ENCODE results near the gene CYFIP1.

The CYFIP1 gene

DNA sequence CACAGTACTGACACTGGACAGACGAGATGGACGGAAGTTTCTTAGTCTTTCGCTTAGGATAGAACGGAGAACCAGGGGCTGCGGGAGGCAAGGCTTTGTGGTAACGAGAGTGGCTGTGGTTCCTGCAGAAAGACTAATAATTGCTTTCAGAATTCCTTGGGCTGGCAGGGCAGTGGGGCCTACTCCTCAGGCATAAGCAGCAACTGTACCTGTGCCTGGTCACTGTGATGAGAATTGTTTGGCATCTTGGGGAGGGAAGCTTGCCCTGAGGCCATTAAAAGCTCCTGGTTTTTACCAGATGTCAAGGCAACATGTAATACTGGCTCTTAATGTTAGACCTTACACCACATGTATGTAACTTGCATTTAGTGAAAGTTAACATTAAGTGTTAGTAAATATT, 134.1 kb downstream of the CYFIP1 start (continued):
- TF ChIP-seq AEBP2 (tag by site-specific recombination; IDR thresholded peaks at IDR 0.05; ENCODE audit: borderline replicate concordance), result no peak

GRCh38 chr15:22845289-22845900, 134.8 kb downstream of the CYFIP1 start:
- ChIA-PET POLR2A (no interaction called here), CTCF (no interaction called here)
- TF ChIP-seq ZBTB26 (tag by site-specific recombination; optimal IDR thresholded peaks at IDR 0.05), result no peak
- TF ChIP-seq WT1 (tag by site-specific recombination; IDR thresholded peaks at IDR 0.05), result peak; percentile 59; the same call in 1 of the 2 replicates
- TF ChIP-seq HOXC10 (CRISPR knock-in tag; IDR thresholded peaks at IDR 0.05), result no peak
- no peak for TF ChIP-seq ZNF580 (tag by site-specific recombination; IDR thresholded peaks at IDR 0.05)
- TF ChIP-seq ZNF341 (tag by site-specific recombination; IDR thresholded peaks at IDR 0.05; ENCODE audit: low read depth), result no peak
- TF ChIP-seq KLF7 (tag by site-specific recombination; IDR thresholded peaks at IDR 0.05; ENCODE audit: borderline replicate concordance), result no peak
- TF ChIP-seq ZNF510 (tag by site-specific recombination; IDR thresholded peaks at IDR 0.05; ENCODE audit: insufficient replicate concordance), result no peak
- no peak for TF ChIP-seq ZNF175 (tag by site-specific recombination; IDR thresholded peaks at IDR 0.05)
- no peak for TF ChIP-seq ZNF449 (tag by site-specific recombination; IDR thresholded peaks at IDR 0.05)
- TF ChIP-seq ZNF394 (tag by site-specific recombination; IDR thresholded peaks at IDR 0.05; ENCODE audit: borderline replicate concordance), result no peak
- TF ChIP-seq OSR2 (tag by site-specific recombination; IDR thresholded peaks at IDR 0.05), result peak; percentile 26; the same call in 1 of the 2 replicates
- TF ChIP-seq ZBTB48 (tag by site-specific recombination; IDR thresholded peaks at IDR 0.05), result no peak
- TF ChIP-seq INSM2 (tag by site-specific recombination; IDR thresholded peaks at IDR 0.05), result no peak
- TF ChIP-seq ZFHX2 (tag by site-specific recombination; conservative IDR thresholded peaks at IDR 0.05), result 0 out of 2 replicates have a peak, but pooled peaks have one; percentile 12
- TF ChIP-seq ZNF48 (tag by site-specific recombination; IDR thresholded peaks at IDR 0.05), result no peak
- Histone ChIP-seq H3K36me3 (ENCODE audit: control insufficient read depth in 2 of 2, insufficient read depth in 1 of 2, low read length in 2 of 2) (peaks cover 12 to 50% of the 10 kb centered on the region in 2 experiments; a peak in 2 of 3 replicates), H3K9me3 (ENCODE audit: control insufficient read depth, insufficient read depth, low read depth, low read length) (no peaks in the 10 kb centered on the region), H3K4me3 (ENCODE audit: low read depth, low read length) (no peak overlapping the region), H3K4me1 (ENCODE audit: control insufficient read depth, insufficient read depth, low read length) (peaks cover 16% of the 10 kb centered on the region), H3K27ac (ENCODE audit: extremely low read depth, low read depth, low read length) (no peak overlapping the region; the same call in 1 of the 2 replicates)

All from HEK293 (cell line).